ENCODE results near the gene KIZ.

KIZ gene

DNA sequence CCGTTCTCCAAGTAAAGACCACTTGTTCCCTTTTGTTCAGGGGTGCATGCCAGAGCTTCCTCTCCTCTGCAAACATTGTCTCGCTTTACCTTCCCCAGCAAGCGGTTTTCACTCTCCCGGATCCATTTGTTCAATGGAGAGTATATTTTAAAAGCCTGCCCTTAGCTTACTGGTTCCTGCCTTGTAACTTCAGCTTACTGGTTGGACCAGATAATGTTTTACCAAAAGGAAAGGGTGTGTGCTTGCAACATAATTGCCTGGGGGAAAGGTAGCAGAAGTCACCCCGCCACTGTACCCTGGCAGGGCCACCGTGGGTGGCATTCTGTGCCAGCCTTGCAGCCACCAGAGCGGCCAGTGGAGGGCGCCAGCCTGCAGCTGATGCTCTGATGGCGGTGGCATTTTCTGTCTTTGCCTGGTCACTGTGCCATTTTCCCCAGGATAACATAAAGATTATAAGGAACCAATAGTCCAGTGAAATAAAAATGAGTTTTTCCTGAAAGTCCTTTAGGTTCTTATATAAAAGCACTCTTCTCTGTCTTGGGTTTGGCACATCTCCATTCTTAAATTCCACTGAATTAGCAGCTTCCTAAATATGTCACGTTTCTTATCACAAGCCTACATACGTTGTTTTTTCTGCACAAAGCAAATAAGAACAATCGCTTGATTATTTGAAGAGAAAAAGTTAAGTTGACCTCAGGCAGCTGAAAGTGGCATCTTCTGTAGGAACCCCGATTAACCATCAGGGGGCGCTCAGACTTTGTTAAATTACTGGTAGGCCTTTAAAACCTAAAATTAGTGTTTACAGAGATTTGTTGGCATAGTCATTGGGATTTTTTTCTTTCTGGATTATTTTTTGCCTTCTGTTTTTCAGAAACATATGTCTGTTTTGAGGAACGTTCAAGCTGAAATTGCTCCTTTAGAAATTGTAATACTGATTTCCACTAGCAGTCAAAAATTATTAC is 109.9 kb downstream of the KIZ start:
- no peaks in the 10 kb centered on the region for H3K36me3 ChIP-seq
- no peak overlapping the region for H3K27ac ChIP-seq
- no peaks in the 10 kb centered on the region for H3K27me3 ChIP-seq (ENCODE audit: insufficient read depth, low read depth, severe bottlenecking)
- TF ChIP-seq, protein P1, sequence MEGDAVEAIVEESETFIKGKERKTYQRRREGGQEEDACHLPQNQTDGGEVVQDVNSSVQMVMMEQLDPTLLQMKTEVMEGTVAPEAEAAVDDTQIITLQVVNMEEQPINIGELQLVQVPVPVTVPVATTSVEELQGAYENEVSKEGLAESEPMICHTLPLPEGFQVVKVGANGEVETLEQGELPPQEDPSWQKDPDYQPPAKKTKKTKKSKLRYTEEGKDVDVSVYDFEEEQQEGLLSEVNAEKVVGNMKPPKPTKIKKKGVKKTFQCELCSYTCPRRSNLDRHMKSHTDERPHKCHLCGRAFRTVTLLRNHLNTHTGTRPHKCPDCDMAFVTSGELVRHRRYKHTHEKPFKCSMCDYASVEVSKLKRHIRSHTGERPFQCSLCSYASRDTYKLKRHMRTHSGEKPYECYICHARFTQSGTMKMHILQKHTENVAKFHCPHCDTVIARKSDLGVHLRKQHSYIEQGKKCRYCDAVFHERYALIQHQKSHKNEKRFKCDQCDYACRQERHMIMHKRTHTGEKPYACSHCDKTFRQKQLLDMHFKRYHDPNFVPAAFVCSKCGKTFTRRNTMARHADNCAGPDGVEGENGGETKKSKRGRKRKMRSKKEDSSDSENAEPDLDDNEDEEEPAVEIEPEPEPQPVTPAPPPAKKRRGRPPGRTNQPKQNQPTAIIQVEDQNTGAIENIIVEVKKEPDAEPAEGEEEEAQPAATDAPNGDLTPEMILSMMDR (IDR thresholded peaks at IDR 0.05; ENCODE audit: low read depth, low read length) = peak; percentile 95
- DNase-seq = peak; percentile 44
- no peak overlapping the region for H3K4me3 ChIP-seq (ENCODE audit: low read depth, low read length)
- no peaks in the 10 kb centered on the region for H3K9me3 ChIP-seq (ENCODE audit: severe bottlenecking)

DNA sequence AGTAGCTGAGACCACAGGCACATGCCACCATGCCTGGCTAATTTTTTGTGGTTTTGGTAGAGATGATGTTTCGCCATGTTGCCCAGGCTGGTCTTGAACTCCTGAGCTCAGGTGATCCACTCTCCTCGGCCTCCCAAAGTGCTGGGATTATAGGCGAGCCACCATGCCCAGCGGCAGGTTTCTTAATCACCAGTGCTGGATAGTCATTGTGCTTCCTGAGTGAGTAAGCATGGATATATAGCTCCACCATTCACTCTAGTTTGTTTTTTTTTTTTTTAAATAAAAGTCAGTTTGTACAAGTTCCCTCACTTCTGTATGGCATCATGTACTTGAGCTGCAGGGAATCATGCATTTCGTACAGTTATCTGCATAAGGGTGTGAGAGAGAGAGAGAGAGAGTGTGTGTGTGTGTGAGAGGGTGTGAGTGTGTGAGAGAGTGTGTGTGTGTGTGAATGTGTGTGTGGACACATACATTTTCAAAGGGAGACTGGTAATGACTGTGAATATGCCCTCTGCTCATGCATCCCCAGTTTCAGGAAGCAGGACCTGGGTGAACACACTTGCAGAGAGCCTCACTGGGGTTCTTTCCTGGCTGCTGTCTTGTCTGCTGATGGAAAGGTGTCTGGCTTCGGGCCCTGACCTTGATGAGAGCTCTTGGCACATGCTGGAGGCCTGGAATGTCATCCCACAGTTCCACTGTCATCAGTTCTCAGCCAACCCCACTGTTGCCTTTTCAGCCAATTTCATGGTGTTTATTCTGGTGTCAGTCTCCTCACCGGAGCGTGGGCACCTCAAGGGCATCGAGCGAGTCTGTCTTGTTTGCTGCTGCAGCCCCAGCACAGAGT is 112.3 kb downstream of the KIZ start:
- no peak overlapping the region for H3K4me3 ChIP-seq (ENCODE audit: low read depth, low read length)
- H3K27me3 ChIP-seq (ENCODE audit: insufficient read depth, low read depth, severe bottlenecking) = no peaks in the 10 kb centered on the region
- H3K27ac ChIP-seq = no peak overlapping the region
- H3K9me3 ChIP-seq (ENCODE audit: severe bottlenecking) = no peaks in the 10 kb centered on the region
- DNase-seq = no peak
- TF ChIP-seq, protein P1 (IDR thresholded peaks at IDR 0.05; ENCODE audit: low read depth, low read length) = no peak
- H3K36me3 ChIP-seq = no peaks in the 10 kb centered on the region

DNA sequence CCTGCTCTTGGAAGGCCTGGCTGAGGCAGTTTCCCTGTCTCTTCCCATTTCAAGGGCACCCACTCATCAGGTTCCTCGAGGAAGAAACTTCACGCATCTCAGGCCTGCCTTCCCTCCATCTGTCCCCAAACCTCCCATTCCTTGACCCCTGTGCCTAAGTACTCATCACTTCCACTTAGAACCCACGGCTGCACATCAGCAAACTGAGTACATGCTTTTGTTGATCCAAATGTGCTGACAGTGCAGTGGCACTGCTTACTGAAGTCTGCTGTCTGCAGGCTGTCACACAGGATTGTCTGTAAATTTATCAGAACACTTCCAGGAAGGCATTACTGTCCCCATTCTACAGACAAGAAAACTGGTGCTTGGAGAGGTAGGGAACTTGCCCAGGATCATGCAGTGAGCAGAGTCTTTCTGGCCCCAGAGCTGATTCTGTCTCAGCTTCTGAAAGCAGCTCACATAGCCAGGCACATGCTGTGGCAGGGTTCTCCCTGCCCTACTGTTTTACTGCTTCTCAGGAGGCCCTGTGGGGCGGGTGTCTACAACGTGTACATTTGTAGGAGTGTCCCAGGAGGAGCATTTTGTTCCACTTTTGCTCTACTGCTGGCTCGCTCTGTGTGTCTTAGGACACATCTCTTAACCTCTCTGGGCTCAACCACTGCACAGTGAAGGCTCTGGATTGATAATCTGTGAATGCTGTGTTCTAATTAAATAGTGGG is 113.1 kb downstream of the KIZ start:
- Histone ChIP-seq H3K4me3 (ENCODE audit: low read depth, low read length) (no peak overlapping the region), H3K36me3 (no peaks in the 10 kb centered on the region), H3K27me3 (ENCODE audit: insufficient read depth, low read depth, severe bottlenecking) (no peaks in the 10 kb centered on the region), H3K9me3 (ENCODE audit: severe bottlenecking) (no peaks in the 10 kb centered on the region), H3K27ac (no peak overlapping the region)
- TF ChIP-seq, protein P1 (IDR thresholded peaks at IDR 0.05; ENCODE audit: low read depth, low read length) = no peak
- DNase-seq = no peak

DNA sequence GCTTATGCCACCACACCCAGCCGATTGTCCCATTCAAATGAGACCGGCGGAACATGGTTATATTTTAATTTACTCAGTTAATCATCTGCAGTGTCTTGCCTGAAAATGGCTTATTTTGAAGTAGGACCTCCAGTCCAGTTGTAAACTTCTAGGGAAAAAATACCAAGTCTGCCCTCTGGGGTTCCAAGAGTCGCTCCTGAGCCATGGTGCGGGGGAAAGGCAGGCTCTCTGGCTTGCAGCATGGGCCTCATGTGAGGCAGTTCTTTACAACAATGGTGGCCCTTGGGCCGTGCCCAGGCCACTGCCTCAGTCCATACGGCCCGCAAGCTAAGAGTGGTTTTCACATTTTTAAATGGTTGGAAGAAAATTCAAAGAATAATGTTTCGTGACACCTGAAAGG is 114.5 kb downstream of the KIZ start:
- H3K9me3 ChIP-seq (ENCODE audit: severe bottlenecking) = no peaks in the 10 kb centered on the region
- no peaks in the 10 kb centered on the region for H3K27me3 ChIP-seq (ENCODE audit: insufficient read depth, low read depth, severe bottlenecking)
- no peak overlapping the region for H3K27ac ChIP-seq
- H3K4me3 ChIP-seq (ENCODE audit: low read depth, low read length) = no peak overlapping the region
- DNase-seq = no peak
- TF ChIP-seq, protein P1 (IDR thresholded peaks at IDR 0.05; ENCODE audit: low read depth, low read length) = no peak
- no peaks in the 10 kb centered on the region for H3K36me3 ChIP-seq

DNA sequence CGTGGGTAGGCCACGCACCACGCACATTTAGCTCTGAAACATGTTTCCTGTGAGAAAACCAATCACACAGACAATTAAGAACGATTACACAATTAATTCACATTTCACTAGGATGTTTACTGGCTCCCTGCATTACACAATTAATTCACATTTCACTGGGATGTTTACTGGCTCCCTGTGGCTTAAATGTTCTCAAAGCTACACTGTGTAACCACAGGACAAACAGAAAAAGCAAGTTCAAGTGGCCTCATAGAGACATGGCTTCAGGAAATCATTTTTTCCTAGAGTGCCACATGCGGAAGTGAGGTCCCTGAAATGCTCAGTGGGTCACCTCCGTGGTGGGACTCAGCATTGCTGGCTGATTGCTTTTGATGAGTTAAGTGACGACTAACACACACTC is 115.5 kb downstream of the KIZ start:
- TF ChIP-seq, protein P1 (IDR thresholded peaks at IDR 0.05; ENCODE audit: low read depth, low read length) = no peak
- no peaks in the 10 kb centered on the region for H3K27me3 ChIP-seq (ENCODE audit: insufficient read depth, low read depth, severe bottlenecking)
- no peaks in the 10 kb centered on the region for H3K36me3 ChIP-seq
- H3K4me3 ChIP-seq (ENCODE audit: low read depth, low read length) = no peak overlapping the region
- DNase-seq = no peak
- H3K9me3 ChIP-seq (ENCODE audit: severe bottlenecking) = no peaks in the 10 kb centered on the region
- H3K27ac ChIP-seq = no peak overlapping the region
